A172 (cell line): ENCODE measurements around the gene LRRC8D. TPM values are rescaled to one million over a fixed set of nuclear protein-coding genes. Genes with fewer than 3 reads are reported as not detected.

Experiments used
- total RNA-seq: library from RNA; depleted of rRNA; stranded (reverse); fragments of >200 nt; shearing (Covaris generic); gene quantifications from 2 replicates; pipeline ENCODE4 v1.2.3, GENCODE V29; 2014; rRNA removed

Gene LRRC8D
- total RNA-seq, 1 experiment from 2014 or later, result 17.5 TPM

Other genes starting within 250 kb of the LRRC8D start
- 2.0 and 3.0 TPM in 2 replicates for gene LRRC8C, start 187.9 kb upstream of the LRRC8D start, total RNA-seq
- 1.2 and 3.2 TPM in 2 replicates for gene ZNF326, start 174.1 kb downstream of the LRRC8D start, total RNA-seq